Measurements from ENCODE around the gene VCPKMT.
"Not testable (repeated sequence)": the region's sequence is repeated elsewhere in the genome, so short reads cannot be mapped to it uniquely, and the experiment has no call there.

The VCPKMT gene

GRCh38 chr14:50092006-50092555, 24.3 kb downstream of the VCPKMT start:
- no peak for DNase-seq (ENCODE audit: low spot score)

DNA sequence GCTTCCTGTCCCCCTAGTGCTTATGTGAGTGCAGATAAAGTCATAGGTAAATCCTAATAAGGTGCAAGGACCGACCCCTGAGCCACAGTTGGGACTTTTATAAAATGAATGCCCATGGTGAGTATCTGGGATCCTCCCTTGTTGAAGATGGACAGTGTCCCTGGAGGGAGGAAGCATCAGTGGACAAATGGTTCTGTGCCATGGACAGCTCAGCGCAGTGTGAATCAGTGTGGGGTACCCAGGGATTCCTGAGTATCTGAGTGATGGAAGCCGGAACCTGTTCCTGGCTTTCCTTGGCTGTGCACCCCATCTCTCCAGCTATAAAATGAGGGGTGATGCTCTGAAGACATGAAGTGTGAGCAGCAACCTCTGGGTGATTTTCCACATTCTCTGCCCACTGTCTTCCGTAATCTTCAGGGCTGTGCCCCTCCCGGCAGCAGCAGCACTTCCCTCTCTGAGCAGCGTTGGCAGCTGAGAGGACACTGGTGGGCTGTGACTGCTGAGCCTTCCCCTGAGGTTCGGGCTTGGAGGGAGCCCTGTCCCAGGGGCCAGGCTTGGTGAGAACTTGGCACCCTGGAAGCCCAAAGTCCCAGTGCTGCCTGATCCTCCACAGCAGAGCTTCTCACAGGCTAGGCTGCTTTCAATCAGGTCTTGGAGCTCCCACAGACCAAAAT, 25.0 kb downstream of the VCPKMT start:
- no peak for DNase-seq (ENCODE audit: low spot score)

DNA sequence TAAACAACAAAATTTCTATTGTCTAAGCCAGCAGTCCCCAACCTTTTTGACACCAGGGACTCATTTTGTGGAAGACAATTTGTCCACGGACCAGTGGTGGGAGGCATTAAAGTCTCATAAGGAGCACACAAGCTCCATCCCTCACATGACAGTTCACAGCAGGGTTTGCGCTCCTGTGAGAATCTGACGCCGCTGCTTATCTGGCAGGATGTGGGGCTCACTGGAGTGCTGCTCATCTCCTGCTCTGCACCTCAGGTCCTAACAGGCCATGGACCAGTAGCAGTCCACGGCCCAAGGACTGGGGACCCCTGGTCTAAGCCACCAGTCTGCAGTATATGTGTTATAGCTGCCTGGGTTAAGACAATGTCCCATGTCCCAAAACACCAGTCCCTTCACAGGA, 27.2 kb downstream of the VCPKMT start:
- DNase-seq (ENCODE audit: low spot score) = no peak

- no peak for DNase-seq (ENCODE audit: low spot score)
These were observed 27.6 kb downstream of the VCPKMT start for GRCh38 chr14:50088731-50089130.

DNA sequence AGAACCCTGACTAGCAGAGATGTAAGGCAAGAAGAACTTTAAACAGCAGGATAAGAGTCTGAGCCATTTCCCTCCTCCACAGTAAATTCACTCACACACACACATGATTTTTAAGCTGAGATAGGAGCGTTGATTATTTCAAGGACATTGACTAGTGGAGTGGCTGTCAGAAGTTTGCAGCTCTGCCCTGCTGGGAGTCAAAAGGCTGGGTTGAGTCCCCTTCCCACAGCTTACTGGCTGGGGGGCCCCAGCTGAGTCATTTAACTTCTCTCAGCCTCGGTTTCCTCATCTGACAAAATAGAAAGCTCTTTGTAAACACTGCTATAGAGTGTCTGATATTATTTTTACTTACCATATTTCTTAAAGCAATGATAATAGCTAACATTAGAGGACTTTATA, 28.3 kb downstream of the VCPKMT start:
- no peak for DNase-seq (ENCODE audit: low spot score)

- DNase-seq (ENCODE audit: low spot score) = no peak
These were observed 28.8 kb downstream of the VCPKMT start for GRCh38 chr14:50087341-50088116.

DNA sequence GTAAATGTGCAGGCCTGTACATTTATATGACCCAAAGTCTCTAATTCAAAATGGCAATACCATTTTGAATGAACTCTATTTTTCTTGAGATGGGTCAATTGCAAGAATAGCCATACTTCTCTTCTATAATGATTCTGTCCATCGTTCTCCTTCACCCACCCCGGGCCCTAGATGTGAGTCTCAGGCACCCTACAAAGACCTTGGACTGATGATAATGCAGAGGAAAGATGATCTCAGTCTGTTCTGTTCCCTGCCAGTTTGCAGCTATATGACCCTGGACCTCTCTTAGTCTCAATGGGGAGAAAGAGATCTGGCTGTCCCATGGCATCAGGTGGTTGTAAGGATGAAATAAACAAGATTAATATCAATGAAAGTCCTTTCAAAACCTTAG, 30.1 kb downstream of the VCPKMT start:
- no peak for DNase-seq (ENCODE audit: low spot score)

GRCh38 chr14:50085570-50086320, 30.6 kb downstream of the VCPKMT start:
- no peak for DNase-seq (ENCODE audit: low spot score)

DNA sequence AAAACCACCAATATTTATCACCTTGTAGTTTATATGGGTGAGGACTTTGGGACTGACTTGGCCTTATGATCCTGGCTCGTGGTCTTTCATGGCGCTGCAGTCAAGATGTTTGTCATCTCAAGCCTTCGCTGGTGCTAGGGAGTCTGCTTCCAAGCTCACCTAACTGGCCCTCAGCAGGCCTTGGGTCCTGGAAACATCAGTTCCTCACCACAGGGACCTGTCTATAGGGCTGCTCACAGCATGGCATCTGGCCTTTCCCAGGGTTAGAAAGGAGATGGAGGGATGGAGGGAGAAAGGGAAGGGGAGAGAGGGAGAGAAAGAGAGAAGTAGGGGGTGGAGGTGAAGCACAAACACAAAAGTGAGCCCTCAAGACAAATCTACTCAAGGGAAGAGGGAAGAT, 31.7 kb downstream of the VCPKMT start:
- DNase-seq (ENCODE audit: low spot score) = no peak

- DNase-seq (ENCODE audit: low spot score) = no peak
These were observed 32.7 kb downstream of the VCPKMT start for GRCh38 chr14:50083467-50084337.

GRCh38 chr14:50082784-50083466, 33.4 kb downstream of the VCPKMT start:
- no peak for DNase-seq (ENCODE audit: low spot score)

- DNase-seq (ENCODE audit: low spot score) = no peak
These were observed 34.0 kb downstream of the VCPKMT start for GRCh38 chr14:50082308-50082742.

DNA sequence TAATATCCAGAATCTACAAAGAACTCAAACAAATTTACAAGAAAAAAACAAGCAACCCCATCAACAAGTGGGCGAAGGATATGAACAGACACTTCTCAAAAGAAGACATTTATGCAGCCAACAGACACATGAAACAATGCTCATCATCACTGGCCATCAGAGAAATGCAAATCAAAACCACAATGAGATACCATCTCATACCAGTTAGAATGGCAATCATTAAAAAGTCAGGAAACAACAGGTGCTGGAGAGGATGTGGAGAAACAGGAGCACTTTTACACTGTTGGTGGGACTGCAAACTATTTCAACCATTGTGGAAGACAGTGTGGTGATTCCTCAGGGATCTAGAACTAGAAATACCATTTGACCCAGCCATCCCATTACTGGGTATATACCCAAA, 37.3 kb downstream of the VCPKMT start:
- not testable (repeated sequence) for DNase-seq (ENCODE audit: low spot score)

GRCh38 chr14:50073663-50074062, 42.7 kb downstream of the VCPKMT start:
- DNase-seq (ENCODE audit: low spot score) = not testable (repeated sequence)

- DNase-seq (ENCODE audit: low spot score) = no peak
These were observed 44.0 kb downstream of the VCPKMT start for GRCh38 chr14:50072395-50072794.

DNA sequence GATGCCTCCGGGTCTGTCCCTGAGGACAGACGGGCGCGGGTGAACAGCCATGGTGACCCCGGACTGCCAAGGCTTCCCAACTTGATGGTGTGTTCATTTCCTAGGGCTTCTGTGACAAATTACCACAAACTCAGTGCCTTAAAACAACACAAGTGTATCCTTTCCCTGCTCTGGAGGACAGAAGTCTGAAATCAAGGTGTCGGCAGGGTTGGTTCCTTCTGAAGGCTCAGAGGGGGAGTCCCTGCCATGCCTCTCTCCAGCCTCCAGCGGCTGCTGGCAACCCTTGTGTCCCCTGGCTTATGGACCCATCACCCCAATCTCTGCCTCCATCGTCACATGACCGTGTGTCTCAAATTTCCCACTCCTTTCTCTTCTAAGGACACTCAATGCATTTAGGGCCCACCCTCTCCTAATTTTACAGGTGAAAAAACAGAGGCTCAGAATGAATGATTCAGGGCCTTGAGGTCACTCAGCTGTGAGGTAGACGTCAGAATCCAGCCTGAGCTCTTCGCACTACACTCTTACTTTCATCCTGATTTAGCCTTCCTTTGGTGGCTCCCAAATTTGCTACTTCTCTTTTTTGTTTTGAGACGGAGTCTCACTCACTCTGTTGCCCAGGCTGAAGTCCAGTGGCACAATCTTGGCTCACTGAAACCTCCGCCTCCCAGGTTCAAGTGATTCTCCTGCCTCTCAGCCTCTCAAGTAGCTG, 45.4 kb downstream of the VCPKMT start:
- no peak for DNase-seq (ENCODE audit: low spot score)

GRCh38 chr14:50070230-50070629, 46.1 kb downstream of the VCPKMT start:
- DNase-seq (ENCODE audit: low spot score) = no peak

GRCh38 chr14:50069325-50069724, 47.0 kb downstream of the VCPKMT start:
- DNase-seq (ENCODE audit: low spot score) = no peak

- DNase-seq (ENCODE audit: low spot score) = no peak
These were observed 47.9 kb downstream of the VCPKMT start for GRCh38 chr14:50068496-50068895.
